ENCODE data around the gene DLX6. TPM values are rescaled to one million over a fixed set of nuclear protein-coding genes. Genes with fewer than 3 reads are reported as not detected.

Gene DLX6
- total RNA-seq, 2 donors from 2014 or later, result 4.1 TPM; not detected in 1

GRCh38 chr7:96970739-96971138, 34.6 kb upstream of the DLX6 start:
- H3K36me3 ChIP-seq, result no peaks in the 10 kb centered on the region
- no peak for TF ChIP-seq POLR2A (IDR thresholded peaks at IDR 0.05)
- H3K27ac ChIP-seq, result no peak overlapping the region
- no peaks in the 10 kb centered on the region for H3K4me1 ChIP-seq (replicated peaks)
- H3K4me3 ChIP-seq, result no peak overlapping the region
- DNase-seq (ENCODE audit: low spot score), result no peak
- intact Hi-C loops (cut with DNase I), result no loop called here
- H3K9me3 ChIP-seq, result no peaks in the 10 kb centered on the region
- H3K27me3 ChIP-seq (replicated peaks; ENCODE audit: insufficient read depth), result no peaks in the 10 kb centered on the region

GRCh38 chr7:96973986-96974385, 31.4 kb upstream of the DLX6 start:
- no peaks in the 10 kb centered on the region for H3K4me1 ChIP-seq (replicated peaks)
- intact Hi-C loops (cut with DNase I), result no loop called here
- WGBS, result 52% methylated on average over 2 of the region's 2 CpGs
- no peak for TF ChIP-seq POLR2AphosphoS5 (IDR thresholded peaks at IDR 0.05)
- TF ChIP-seq CTCF (IDR thresholded peaks at IDR 0.05), result no peak
- TF ChIP-seq POLR2A (IDR thresholded peaks at IDR 0.05), result no peak
- no peak for DNase-seq (ENCODE audit: low spot score)
- H3K27ac ChIP-seq, result no peak overlapping the region
- H3K27me3 ChIP-seq (replicated peaks; ENCODE audit: insufficient read depth), result no peaks in the 10 kb centered on the region
- no peaks in the 10 kb centered on the region for H3K9me3 ChIP-seq
- no peak overlapping the region for H3K4me3 ChIP-seq
- no peaks in the 10 kb centered on the region for H3K36me3 ChIP-seq

GRCh38 chr7:96976106-96976505, 29.2 kb upstream of the DLX6 start:
- H3K27ac ChIP-seq, result no peak overlapping the region
- no peaks in the 10 kb centered on the region for H3K27me3 ChIP-seq (replicated peaks; ENCODE audit: insufficient read depth)
- H3K9me3 ChIP-seq, result no peaks in the 10 kb centered on the region
- H3K4me1 ChIP-seq (replicated peaks), result no peaks in the 10 kb centered on the region
- 92% methylated on average over 2 of the region's 2 CpGs for WGBS
- H3K36me3 ChIP-seq, result no peaks in the 10 kb centered on the region
- DNase-seq (ENCODE audit: low spot score), result no peak
- H3K4me3 ChIP-seq, result no peak overlapping the region
- intact Hi-C loops (cut with DNase I), result no loop called here
- TF ChIP-seq POLR2AphosphoS5 (IDR thresholded peaks at IDR 0.05) (no peak), POLR2A (IDR thresholded peaks at IDR 0.05) (no peak), CTCF (IDR thresholded peaks at IDR 0.05) (no peak)

- no peaks in the 10 kb centered on the region for H3K9me3 ChIP-seq
- H3K27ac ChIP-seq, result no peak overlapping the region
- H3K36me3 ChIP-seq, result no peaks in the 10 kb centered on the region
- H3K27me3 ChIP-seq (replicated peaks; ENCODE audit: insufficient read depth), result no peaks in the 10 kb centered on the region
- TF ChIP-seq POLR2A (IDR thresholded peaks at IDR 0.05), result no peak
- no peak for TF ChIP-seq POLR2AphosphoS5 (IDR thresholded peaks at IDR 0.05)
- no peak for TF ChIP-seq CTCF (IDR thresholded peaks at IDR 0.05)
- H3K4me3 ChIP-seq, result no peak overlapping the region
- intact Hi-C loops (cut with DNase I), result no loop called here
- no peak for DNase-seq (ENCODE audit: low spot score)
- H3K4me1 ChIP-seq (replicated peaks), result no peaks in the 10 kb centered on the region
These were observed 27.9 kb upstream of the DLX6 start for GRCh38 chr7:96977445-96977844.

DNA sequence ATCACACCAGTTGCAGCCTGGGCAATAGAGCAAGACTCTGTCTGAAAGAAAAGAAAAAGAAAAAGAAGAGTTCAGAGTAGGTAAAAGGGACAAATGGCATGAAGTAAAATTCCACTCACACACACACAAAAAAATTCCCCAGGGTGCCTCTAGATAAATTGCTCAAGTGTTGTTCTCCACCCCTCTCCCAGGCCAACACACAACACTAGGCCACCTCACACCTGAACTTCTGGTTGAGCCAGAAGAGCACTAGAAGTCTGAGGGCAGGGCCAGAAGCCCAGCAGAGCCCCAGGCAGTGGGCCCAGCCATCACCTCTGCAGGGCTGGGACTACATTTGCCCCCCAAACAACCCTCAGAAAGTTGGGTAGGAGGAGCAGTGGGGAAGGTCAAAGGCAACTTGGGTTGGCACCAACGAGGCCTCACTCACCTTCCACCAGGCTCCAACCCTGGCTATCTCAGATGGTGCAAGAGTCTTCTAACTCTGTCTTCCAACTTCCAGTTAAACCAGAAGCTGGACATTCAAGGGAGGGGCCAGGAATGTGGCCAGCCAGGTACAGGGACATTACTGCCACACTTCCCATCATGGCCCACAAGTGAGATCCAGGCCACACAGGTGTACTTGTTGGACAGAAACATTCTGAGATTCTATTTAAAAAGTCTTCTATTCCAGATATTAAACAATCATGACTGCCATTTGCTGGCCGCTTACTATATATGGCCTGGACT, 25.6 kb upstream of the DLX6 start:
- intact Hi-C loops (cut with DNase I), result no loop called here
- H3K9me3 ChIP-seq, result no peaks in the 10 kb centered on the region
- no peaks in the 10 kb centered on the region for H3K4me1 ChIP-seq (replicated peaks)
- no peak overlapping the region for H3K27ac ChIP-seq
- no peaks in the 10 kb centered on the region for H3K36me3 ChIP-seq
- TF ChIP-seq CTCF (IDR thresholded peaks at IDR 0.05) (no peak), POLR2AphosphoS5 (IDR thresholded peaks at IDR 0.05) (no peak), POLR2A (IDR thresholded peaks at IDR 0.05) (no peak)
- no peaks in the 10 kb centered on the region for H3K27me3 ChIP-seq (replicated peaks; ENCODE audit: insufficient read depth)
- DNase-seq (ENCODE audit: low spot score), result no peak
- H3K4me3 ChIP-seq, result no peak overlapping the region
- 91% methylated on average over 2 of the region's 2 CpGs for WGBS
